Omental fat pad (tissue), 4 donors: ENCODE results near the gene HDHD2. TPM values are rescaled to one million over a fixed set of nuclear protein-coding genes. Genes with fewer than 3 reads are reported as not detected.
A peak's percentile ranks its signal among the peaks of the same experiment; 100 is the strongest.
"Not testable (repeated sequence)": the region's sequence is repeated elsewhere in the genome, so short reads cannot be mapped to it uniquely, and the experiment has no call there.

Experiments used
- ATAC-seq: fragments of 150-250 bp; one replicate; pipeline ENCODE4 v1.9.1; 2016; ENCODE audit warnings: mild to moderate bottlenecking, moderate library complexity; ENCODE audit not compliant: low FRiP score
- DNase-seq: peaks from one replicate; pipeline ENCODE4 v3.0.0-alpha.2; 2019; ENCODE audit warnings: low spot score
- CTCF ChIP-seq, 3 donors: fragments of 450-650 bp; IDR thresholded peaks; one replicate each; pipeline ENCODE4 v1.5.1; 2016 to 2017; ENCODE audit warnings: antibody characterized with exemption in 3 of 3, mild to moderate bottlenecking in 3 of 3, moderate library complexity in 2 of 3
- total RNA-seq, 4 donors: library from RNA; depleted of rRNA; stranded (reverse); fragments of >200 nt; gene quantifications; one replicate each; pipeline ENCODE4 v1.1.0, GENCODE V29; 2016

Gene HDHD2
- total RNA-seq, 4 donors from 2014 or later = 16.7 to 35.5 (median 18.6) TPM

DNA sequence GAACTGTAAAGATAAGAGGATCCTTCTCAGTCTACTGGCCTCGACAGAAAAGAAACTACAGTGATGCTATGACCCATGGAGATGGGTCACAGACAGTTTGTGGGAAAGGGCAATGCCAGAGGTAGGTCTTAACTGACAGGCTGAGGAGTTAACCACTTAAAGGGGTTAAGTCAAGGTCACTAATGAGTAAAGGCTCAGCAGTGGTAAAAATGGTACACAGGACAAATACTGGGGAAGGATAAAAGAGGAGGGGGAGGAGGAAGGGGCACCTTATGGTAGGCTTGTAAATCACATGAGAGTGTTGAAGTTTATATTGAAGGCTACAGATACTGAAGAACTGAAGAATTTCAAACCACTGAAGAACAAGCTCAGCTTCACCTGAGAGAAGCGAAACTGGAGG lies 16.0 kb upstream of the HDHD2 start:
- no peak for TF ChIP-seq CTCF (IDR thresholded peaks at IDR 0.05)
- DNase-seq (no peak), ATAC-seq (no peak)

DNA sequence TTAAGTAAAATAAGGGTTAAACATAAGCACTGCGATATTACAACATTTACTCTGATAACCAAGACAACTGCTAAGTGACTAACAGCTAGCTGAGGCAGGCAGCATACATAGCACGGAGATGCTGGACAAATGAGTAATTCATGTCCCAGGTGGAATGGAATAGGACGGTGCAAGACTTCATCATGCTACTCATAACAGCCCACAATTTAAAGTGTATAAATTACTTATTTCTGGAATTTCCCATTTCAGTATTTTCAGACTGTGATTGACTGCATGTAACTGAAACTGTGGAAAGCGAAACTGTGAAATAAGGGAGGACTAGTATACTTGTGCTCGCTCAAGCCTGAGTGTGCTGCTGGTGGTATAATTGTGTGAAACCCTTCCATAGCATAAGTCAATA lies 12.9 kb upstream of the HDHD2 start:
- DNase-seq (no peak), ATAC-seq (peak; percentile 96)
- TF ChIP-seq CTCF (IDR thresholded peaks at IDR 0.05) = no peak

- no peak for ATAC-seq
- no peak for DNase-seq
- no peak for TF ChIP-seq CTCF (IDR thresholded peaks at IDR 0.05)
Observed at GRCh38 chr18:47160256-47160655, 10.0 kb upstream of the HDHD2 start.

DNA sequence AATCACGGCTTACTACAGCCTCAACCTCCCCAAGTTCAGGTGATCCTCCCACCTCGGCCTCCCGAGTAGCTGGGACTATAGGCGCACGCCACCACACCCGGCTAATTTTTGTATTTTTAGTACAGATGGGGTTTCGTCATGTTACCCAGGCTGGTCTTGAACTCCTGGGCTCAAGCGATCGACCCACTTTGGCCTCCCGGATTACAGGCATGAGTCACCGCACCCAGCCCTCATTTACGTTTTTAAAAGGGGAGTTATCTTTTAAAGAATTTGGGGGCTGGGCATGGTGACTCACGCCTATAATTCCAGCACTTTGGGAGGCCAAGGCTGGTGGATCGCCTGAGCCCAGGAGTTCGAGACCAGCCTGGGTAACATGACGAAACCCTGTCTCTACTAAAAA lies 8.1 kb upstream of the HDHD2 start:
- ATAC-seq, DNase-seq: not testable (repeated sequence)

DNA sequence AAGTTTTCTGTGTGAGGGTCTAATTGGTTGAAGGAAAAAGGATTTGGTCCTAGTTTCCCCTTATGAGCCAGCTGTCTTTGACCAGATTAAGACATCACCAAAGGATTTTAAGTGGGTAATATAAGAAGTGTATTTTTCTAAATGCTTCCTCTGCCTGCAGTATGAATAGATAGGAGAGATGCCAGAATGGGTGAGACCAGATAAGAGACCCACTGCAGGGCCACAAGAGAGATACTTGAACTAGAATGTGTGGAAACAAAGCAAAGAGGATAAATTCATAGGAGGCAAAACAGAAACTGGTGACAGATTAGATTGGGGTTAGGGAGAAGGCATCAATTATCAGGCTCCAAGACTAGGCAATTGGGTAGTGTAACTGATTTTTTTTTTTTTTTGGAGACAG lies 1.1 kb upstream of the HDHD2 start:
- ATAC-seq (no peak), DNase-seq (no peak)
- no peak for TF ChIP-seq CTCF (IDR thresholded peaks at IDR 0.05)

GRCh38 chr18:47150824-47151366 lies 595 bp upstream of the HDHD2 start:
- ATAC-seq (peak; percentile 15), DNase-seq (no peak)
- TF ChIP-seq CTCF (IDR thresholded peaks at IDR 0.05) = no peak

DNA sequence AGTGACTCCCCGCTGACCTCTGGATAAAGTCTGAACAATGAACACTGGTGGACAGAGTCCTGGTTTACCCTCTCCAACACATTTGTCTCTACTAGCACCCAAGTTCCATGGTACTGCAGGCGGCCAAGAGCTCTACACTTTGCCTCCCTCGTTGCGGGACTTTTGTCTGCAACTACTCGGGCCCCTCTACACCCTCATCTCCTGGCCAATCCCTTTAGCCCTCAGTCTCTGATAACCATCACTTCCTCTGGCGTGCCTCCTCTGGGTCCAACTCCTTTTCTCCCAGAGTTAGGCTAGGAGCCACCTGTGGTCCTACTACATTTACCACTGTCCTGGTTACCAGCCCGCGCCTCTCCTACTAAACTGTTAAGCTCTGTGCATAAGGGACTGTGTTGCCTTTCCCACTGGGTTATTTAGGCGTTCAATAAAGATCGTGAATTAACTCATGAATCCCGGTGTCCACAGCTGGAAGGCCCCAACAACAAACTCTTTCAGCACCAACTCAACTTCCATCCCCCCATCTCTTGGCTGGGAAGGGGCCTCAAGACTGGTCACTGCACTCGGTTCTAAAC lies 757 bp downstream of the HDHD2 start:
- TF ChIP-seq CTCF (IDR thresholded peaks at IDR 0.05) = no peak
- no peak for DNase-seq
- ATAC-seq = no peak
